Calu3 (cell line): ENCODE measurements around the gene CBR1. TPM values are rescaled to one million over a fixed set of nuclear protein-coding genes. Genes with fewer than 3 reads are reported as not detected.

ENCODE experiments used
- BruUV-seq: library from RNA; stranded (reverse); fragments of 400-500 nt; replicated peaks from 2 replicates; lab custom pipeline; 2021; lab: Mats Ljungman, UMichigan
- CTCF ChIA-PET: fragments of 300-600 bp; sonication (Branson Sonifier 250); formaldehyde crosslinking; loops from one replicate; lab custom pipeline; 2022; ENCODE audit warnings: antibody characterized with exemption; lab: Charles Lee
- DNase-seq: peaks from one replicate; pipeline ENCODE4 v3.0.0; 2022
- H3K27ac Mint-ChIP-seq: one replicate; pipeline ENCODE4 v1.8.0; 2022; ENCODE audit warnings: mixed read lengths; ENCODE audit not compliant: unreplicated experiment
- H3K27me3 Mint-ChIP-seq: one replicate; pipeline ENCODE4 v1.8.0; 2022; ENCODE audit warnings: mixed read lengths; ENCODE audit not compliant: unreplicated experiment
- H3K36me3 Mint-ChIP-seq: one replicate; pipeline ENCODE4 v1.8.0; 2022; ENCODE audit warnings: mild to moderate bottlenecking, moderate library complexity, mixed read lengths; ENCODE audit not compliant: insufficient read depth, unreplicated experiment
- H3K4me1 Mint-ChIP-seq: one replicate; pipeline ENCODE4 v1.8.0; 2022; ENCODE audit warnings: mild to moderate bottlenecking, low read depth, mixed read lengths; ENCODE audit not compliant: unreplicated experiment
- H3K4me3 Mint-ChIP-seq: one replicate; pipeline ENCODE4 v1.8.0; 2022; ENCODE audit warnings: mild to moderate bottlenecking, low read depth, moderate library complexity, mixed read lengths; ENCODE audit not compliant: unreplicated experiment
- H3K9me3 Mint-ChIP-seq: one replicate; pipeline ENCODE4 v1.8.0; 2022; ENCODE audit warnings: low read depth, mixed read lengths; ENCODE audit not compliant: unreplicated experiment
- intact Hi-C: fragments of 100-400 bp; cut with micrococcal nuclease; formaldehyde crosslinking; loops from one replicate; pipeline ENCODE4 v1.10.0; 2022; ENCODE audit not compliant: unreplicated experiment
- total RNA-seq: library from RNA; stranded (reverse); gene quantifications from 2 replicates; pipeline ENCODE4 v1.2.3, GENCODE V29; 2022
- TF ChIP-seq, protein P1 (sequence below): fragments of 200-600 bp; IDR thresholded peaks from one replicate; pipeline ENCODE4 v1.8.0; 2022; ENCODE audit warnings: antibody characterized with exemption; ENCODE audit not compliant: unreplicated experiment

CBR1 gene
- total RNA-seq, 1 experiment from 2014 or later: 57.8 TPM

DNA sequence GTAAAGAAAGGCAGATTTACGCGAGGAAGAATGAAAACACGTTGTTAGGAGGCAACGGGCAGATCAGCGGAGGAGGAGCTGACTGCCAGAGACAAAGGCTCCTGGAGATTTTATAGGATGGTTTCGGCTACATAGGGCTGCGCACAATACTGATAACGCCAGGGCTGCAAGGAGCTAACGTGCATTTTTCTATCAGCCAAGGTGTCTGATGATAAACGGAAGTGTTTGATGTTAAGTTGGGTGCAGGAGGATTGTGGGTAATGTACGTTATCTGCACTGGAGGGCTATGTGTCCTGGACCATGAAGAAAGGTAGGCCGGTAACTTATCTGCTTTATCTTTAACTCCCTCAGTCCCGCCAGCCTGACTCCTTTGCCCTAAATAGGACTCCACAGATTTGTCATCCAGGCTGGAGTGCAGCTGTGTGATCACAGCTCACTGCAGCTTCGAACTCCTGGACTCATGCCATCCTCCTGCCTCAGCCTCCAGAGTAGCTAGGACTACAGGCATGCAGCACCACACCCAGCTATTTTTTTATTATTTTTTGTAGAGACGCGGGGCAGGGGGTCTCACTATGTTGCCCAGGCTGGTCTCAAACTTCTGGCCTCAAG lies 39.1 kb upstream of the CBR1 start:
- TF ChIP-seq, protein P1, sequence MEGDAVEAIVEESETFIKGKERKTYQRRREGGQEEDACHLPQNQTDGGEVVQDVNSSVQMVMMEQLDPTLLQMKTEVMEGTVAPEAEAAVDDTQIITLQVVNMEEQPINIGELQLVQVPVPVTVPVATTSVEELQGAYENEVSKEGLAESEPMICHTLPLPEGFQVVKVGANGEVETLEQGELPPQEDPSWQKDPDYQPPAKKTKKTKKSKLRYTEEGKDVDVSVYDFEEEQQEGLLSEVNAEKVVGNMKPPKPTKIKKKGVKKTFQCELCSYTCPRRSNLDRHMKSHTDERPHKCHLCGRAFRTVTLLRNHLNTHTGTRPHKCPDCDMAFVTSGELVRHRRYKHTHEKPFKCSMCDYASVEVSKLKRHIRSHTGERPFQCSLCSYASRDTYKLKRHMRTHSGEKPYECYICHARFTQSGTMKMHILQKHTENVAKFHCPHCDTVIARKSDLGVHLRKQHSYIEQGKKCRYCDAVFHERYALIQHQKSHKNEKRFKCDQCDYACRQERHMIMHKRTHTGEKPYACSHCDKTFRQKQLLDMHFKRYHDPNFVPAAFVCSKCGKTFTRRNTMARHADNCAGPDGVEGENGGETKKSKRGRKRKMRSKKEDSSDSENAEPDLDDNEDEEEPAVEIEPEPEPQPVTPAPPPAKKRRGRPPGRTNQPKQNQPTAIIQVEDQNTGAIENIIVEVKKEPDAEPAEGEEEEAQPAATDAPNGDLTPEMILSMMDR: no peak
- intact Hi-C loops: no loop called here
- Mint-ChIP-seq H3K4me1 (no peaks in the 10 kb centered on the region), H3K27me3 (no peaks in the 10 kb centered on the region), H3K36me3 (no peaks in the 10 kb centered on the region), H3K27ac (no peak overlapping the region), H3K9me3 (no peaks in the 10 kb centered on the region), H3K4me3 (no peak overlapping the region)
- CTCF ChIA-PET: no interaction called here
- no peak for DNase-seq
- TSS peak; percentile 20 for BruUV-seq

- Mint-ChIP-seq H3K27ac (no peak overlapping the region), H3K4me1 (no peaks in the 10 kb centered on the region), H3K36me3 (peaks cover 9% of the 10 kb centered on the region), H3K4me3 (no peak overlapping the region), H3K27me3 (no peaks in the 10 kb centered on the region), H3K9me3 (no peaks in the 10 kb centered on the region)
- TF ChIP-seq, protein P1: no peak
- DNase-seq: no peak
- intact Hi-C loops: no loop called here
- CTCF ChIA-PET: no interaction called here
- no TSS peak for BruUV-seq
Measured at GRCh38 chr21:36032647-36033406, 37.0 kb upstream of the CBR1 start.

DNA sequence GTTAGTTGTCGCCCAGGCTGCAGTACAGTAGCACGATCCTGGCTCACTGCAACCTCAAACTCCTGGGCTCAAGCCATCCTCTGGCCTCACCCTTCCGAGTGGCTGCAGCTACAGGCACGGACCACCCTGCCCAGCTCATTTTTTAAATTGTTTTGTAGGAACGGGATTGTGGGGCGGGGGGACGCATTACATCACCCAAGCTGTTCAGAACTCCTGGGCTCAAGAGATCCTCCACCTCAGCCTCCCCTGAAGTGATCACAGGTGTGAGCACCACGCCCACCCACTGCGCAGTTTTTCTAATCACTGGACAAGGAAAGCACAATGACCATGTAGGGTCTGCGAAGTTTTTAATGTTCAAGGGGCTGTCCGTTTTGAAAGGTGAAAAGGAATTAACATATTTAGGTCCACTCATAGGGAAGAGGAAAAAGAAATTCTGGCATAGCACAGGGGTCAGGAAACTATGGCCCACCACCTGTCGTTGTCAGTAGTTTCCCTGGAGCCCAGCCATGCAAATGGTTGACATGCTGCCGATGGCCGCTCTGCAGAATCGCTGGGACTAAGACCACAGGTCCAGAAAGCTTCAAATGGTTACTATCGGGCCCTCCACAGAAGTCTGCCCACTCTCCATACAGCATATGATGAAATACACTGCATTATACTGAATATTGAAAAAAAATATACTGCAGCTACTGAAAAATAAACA lies 35.5 kb upstream of the CBR1 start:
- H3K36me3 Mint-ChIP-seq: peaks cover 9% of the 10 kb centered on the region
- H3K4me3 Mint-ChIP-seq: no peak overlapping the region
- DNase-seq: no peak
- no peaks in the 10 kb centered on the region for H3K27me3 Mint-ChIP-seq
- TF ChIP-seq, protein P1: no peak
- H3K9me3 Mint-ChIP-seq: no peaks in the 10 kb centered on the region
- intact Hi-C loops: no loop called here
- no peaks in the 10 kb centered on the region for H3K4me1 Mint-ChIP-seq
- H3K27ac Mint-ChIP-seq: no peak overlapping the region
- BruUV-seq: no TSS peak
- CTCF ChIA-PET: interaction anchor here (0.6 kb wide), 1 partner anchor 374 kb away, joined by 3 read pairs; no protein-coding TSS in a partner anchor

DNA sequence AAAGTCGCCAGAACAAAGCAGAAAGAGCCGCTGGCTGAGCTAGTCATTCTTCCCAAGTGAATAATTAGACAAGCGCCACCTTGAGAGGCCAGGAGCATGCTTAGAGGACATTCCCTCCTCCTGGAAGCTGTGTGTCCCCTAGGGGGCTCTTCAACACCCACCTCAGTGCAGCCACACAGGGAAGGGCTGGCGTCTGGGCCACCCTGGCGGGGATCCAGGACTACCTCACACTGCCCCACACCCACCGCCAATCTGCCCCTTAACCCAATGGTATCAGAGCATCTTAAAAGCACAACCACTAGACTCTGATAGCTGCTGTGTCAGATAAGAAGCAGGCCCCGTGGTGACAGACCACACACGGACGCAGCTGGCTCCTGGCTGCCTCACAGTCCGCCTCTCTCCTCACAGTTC lies 34.4 kb upstream of the CBR1 start:
- no peak for DNase-seq
- TF ChIP-seq, protein P1: no peak
- Mint-ChIP-seq H3K27ac (no peak overlapping the region), H3K4me3 (no peak overlapping the region), H3K4me1 (no peaks in the 10 kb centered on the region), H3K9me3 (no peaks in the 10 kb centered on the region), H3K36me3 (peaks cover 9% of the 10 kb centered on the region), H3K27me3 (no peaks in the 10 kb centered on the region)
- intact Hi-C loops: no loop called here
- BruUV-seq: no TSS peak
- CTCF ChIA-PET: interaction anchor here (0.6 to 0.8 kb wide), 2 partner anchors 78 to 1142 kb away, joined by 3 to 7 read pairs; no protein-coding TSS in a partner anchor
